Measurements from ENCODE around the gene BTRC.
A peak's percentile ranks its signal among the peaks of the same experiment; 100 is the strongest.
"Not testable (repeated sequence)": the region's sequence is repeated elsewhere in the genome, so short reads cannot be mapped to it uniquely, and the experiment has no call there.

BTRC gene

DNA sequence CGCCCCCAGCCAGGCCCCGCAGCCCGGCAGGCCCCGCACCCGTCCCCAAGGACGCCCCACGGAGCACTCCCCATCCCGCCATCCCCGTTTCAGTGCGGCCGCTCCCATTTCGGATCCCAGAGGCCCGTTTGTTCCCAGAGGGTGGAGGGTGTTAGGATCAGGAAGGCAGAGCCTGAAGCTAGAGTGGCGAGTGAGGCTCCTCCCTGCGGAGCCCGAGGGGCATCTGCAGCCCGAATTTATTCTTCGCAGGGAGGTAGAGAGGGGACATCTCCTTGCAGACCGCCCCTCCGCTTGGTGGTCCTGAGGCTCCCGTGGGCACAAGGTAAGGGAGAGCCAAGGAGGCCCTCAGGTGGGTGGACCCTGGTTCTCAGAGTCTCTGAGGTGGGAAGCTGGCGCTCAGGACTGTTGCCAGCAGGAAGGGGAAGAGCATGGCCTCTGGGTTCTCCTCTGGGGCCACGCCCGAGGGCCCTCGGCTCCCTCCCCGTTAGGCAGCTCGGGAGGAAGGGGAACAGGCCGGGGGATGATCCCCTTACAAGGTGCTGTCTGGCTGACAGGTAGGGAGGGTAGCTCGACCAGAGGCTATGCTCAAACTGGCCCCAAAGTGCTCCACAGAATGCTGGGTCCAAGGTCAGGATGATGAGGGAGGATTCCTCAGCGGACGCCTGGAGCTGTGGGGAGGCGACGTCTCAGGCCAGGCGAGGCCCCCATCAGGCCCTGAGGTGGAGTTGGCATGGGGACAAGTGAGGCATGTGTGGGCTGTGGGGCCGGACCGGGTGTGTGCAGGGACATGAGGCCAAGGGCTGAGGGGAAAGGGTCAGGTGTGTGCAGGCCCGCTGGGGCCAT is 216.7 kb downstream of the BTRC start:
- no peak for DNase-seq

DNA sequence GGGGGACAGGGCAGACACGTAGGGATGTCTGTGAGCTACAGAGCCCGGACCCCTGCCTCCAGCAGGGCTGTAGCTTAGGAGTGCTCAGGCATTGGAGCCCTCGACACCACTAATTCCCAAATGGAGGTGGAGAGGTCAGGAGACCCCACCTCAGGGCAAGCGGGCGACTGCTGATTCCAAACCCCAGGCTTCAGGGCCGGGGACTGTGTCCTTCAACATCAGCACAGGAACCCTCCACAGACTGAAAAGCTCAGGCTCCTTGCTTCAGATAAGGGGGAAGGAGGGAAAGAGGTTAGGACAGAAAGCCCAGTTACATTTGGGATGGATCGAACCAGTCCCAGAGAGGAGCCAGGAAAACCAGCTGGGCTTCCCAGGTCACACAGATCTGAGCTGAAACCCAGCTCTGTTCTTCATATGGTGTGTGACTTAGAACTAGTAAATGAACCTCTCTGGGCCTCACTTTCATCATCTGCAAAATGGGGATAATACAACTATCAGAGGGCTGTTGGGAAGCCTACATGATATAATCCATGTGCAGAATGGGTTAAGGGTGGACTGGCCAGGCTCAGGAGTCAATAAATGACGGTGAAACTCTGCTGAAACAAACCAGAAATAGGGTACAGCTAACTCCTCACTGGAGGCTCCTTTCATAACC is 217.4 kb downstream of the BTRC start:
- no peak for DNase-seq

DNA sequence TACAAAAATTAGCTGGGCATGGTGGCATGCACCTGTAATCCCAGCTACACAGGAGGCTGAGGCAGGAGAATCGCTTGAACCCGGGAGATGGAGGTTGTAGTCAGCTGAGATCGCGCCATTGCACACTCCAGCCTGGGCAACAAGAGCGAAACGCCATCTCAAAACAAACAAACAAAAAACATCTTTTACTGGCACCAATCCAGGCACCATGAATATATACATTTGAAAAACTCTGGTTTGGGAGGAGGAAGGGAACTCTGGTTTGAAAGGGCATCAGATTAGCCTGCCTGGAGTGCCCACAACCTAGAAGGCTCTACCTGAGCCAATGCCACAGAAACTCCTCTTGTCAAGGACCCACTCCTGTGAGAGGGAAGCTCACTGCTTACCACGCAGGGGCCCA is 218.2 kb downstream of the BTRC start:
- DNase-seq: no peak

DNA sequence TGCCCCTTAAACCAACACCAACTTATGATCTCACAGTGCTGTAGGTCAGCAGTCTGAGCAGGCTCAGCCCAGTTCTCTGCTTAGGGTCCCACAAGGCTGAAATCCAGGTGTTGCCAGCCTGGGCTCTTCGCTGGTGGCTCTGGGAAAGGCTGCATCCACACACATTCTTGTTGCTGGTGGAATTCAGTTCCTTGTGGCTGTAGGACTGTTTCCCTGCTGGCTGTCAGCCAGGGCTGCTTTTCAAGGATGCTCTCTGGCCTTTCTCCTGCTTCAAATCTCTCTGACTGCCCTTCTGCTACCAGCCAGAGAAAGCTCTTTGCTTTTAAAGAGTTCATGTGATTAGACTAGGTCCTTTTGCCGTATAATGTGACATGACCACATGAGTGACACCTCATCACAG is 218.8 kb downstream of the BTRC start:
- DNase-seq: no peak

DNA sequence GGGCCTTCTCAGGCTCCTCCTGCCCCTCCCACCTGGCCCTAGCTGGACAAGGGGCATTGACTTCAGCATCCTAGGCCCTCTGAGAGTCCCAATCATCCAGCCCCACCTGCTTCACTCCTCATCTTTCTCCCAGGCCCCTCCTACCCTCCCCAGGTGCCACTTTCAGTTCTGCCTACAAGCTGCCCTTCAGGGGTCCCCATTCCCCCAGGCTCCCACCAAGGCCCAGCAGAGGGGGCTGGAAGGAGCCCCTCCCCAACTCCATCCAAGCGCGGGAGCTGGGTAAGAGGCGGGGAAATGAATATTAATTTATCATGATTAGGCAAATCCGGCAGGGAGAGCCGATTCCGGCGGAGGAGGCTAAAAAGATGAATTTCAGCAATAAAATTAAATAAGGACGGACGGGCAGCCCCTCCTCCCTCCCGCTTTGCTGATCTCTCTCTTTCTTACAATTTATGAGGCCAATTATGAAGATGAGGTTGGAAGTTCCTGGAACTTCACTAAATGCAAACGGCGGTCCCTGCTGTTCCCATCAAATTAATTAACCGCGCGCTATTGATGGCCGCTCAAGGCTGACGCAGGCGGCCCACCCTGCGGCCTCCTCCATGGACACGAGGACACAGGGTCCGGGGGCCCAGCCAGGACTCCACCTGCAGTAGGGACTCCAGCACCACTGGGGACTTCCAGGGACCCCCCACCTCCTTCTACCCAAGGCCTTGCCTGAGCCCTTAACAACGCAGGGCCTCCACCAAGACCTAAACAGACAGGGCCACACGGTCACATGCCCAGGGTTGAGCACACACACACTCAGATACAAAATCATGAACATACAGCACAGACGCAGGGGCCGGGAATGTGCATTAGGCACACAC is 220.2 kb downstream of the BTRC start:
- no peak for DNase-seq

DNA sequence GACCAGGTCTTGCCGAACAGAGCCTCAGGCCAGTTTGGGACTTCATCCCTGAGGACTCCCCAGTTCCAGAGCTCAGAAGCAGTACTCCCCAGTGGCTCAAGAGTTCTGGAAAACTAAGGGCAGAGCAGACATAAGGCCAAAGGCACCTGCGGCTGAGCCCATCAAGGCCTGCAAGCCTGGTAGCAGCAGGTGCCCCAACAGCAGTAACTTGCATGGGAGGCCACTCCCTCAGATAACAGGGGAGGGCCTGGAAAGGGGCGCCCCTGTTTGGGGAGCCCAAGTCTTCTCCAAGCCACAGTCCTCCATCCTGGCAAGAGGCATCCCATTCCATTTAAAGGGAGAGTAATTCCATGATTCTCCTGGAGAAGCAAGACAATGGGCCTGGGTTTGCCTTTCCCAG is 221.1 kb downstream of the BTRC start:
- no peak for DNase-seq

DNA sequence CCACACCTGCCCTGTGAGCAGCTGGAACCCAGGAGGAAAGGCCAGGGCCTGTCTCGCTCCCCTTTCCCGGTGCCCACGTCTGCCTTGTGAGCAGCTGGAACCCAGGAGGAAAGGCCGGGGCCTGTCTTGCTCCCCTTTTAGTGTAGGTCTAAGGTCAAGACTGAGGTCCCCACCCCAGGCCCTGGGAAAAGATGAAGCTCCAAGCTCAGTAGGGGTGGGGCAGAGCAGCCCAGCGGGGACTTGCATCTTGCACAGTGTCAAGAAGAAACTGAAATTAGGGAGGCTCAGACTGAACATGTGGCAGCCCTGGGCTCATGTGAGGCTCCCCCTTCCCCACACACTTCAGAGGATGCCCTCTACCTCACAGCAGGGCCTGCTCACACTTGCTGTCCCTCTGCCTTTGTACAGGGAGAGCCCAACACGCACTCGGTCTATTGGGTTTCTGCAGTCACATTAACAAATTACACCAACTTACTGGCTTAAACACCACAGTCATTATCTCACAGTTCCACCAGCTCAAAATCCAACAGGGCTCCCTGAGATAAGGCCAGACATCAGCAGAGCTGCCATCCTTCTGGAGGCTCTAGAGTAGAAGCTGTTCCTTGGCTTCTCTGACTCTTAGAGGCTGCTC is 221.7 kb downstream of the BTRC start:
- no peak for DNase-seq

DNA sequence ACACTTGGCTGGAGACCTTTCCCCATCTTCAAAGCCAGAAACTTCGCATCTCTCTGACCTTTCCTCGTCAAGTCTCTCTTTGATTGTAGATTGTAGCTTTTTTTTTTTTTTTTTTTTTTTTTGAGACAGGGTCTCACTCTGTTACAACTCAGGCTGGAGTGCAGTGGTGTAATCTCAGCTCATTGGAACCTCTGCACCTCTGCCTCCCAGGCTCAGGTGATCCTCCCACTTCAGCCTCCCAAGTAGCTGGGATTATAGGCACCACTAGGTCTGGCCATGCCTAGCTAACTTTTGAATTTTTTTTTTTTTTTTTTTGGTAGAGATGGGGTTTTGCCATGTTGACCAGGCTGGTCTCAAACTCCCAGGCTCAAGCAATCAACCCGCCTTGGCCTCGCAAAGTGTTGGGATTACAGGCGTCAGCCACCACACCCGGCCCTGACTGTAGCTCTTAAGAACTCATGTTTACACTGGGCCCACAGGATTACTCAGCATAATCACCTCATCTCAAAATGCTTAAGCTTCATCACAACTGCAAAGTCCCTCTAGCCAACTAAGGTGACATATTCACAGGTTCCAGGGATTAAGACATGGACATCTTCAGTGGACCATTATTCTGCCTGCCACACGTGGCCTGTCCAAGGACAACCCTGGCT is 222.4 kb downstream of the BTRC start:
- no peak for DNase-seq

DNA sequence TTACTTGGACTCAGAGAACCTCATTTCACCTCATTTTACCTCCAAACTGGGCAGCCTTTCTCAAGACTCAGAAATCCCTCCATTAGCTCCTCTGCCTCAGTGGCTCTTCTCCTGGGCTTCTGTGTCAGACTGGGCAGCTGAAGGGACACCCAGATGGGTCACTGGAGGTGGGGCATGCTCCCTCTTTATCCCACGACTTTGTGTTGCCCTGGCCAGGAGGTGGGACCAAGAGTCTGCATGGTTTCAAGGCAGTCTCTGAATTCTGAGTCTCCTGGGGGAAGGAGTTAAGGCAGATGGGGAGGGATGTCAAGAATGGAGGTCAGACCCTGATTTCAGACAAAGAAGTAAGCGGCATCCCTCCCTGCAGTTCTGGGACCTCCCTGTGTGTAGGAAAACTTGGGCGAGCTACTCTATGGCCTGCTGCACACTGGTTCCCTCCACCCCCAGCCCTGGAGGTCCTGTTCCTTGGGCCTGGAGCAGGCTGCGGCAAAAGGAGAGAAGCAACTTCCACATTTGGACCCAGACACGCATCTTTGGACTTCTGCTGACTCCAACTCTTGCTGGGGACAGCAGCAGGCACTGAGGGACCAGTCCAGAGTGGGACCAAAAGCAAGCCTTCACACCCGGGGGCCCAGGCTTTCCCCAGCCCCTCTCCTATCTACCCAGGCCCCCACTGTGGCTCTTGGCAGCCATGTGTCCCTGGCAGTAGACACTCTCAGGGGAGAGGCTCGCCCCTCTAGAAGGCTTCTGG is 223.3 kb downstream of the BTRC start:
- DNase-seq: no peak

DNA sequence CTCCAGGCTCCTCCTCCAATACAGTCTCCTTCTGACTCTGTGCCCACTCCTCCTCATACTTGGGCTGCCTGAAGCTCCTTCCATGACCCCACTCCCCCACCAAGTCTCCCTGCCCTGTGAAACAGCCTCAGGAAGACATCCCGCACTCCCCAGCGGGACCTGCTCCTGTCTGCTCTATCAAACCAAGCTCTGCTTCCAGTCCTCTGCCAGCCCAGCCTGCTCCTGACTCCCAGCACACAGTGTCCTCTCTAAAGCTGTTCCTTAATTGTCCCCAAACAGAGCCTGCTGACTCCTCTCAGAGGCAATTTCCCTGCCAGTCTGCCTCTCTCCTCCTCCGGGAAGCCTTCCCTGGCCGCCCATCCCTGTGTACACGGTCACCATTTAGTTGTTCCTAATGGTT is 224.2 kb downstream of the BTRC start:
- DNase-seq: no peak

DNA sequence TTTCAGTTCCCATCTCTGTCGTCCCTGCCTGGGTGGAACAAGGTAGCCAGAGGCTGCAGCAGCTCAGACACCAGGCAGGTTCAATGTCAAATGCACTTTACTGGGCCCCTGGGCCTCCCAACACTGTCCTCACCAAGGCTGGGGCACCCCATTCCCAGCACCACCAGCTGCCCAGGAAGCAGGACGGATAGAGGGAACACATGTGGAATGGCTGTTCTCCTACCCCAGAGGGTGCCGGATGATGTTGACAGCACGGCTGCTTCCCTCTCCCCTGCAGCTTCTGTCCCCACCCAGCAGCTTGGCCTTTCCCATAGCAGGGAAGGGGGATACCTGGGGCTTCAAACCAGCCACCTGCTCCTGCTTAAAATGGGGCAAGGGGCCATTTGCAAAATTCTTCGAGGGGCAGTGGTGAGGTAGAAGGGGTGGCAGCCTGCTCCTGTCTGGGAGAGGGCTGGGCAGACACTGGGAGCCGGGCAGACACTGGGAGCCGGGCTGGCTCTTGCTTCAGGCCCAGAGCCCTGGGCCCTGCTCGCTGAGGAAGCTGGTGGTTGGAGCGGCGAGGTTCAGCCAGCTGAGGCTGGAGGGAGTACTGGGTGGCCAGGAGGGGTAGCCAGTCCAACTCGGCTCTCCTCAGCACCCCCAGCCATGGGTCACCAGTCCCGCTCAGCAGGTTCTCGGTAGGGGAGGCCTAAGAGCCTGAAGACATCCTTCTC is 225.0 kb downstream of the BTRC start:
- no peak for DNase-seq

DNA sequence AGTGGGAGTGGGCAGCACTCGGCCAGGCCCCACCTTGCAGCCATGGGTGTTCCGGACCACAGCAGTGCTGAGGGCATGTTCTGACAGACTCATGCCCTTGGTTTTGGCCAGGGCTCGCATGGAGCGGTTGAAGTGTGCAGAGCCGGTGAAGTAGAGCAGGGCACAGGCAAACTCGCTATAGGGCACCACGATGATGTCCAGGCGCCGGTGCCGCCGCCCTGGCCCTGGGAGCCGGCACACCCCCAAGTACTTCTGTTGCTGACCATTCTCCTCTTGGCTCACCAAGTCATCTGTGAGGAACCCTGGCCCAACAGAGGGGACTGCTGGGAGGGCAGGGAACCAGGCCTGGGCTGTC is 225.5 kb downstream of the BTRC start:
- no peak for DNase-seq

DNA sequence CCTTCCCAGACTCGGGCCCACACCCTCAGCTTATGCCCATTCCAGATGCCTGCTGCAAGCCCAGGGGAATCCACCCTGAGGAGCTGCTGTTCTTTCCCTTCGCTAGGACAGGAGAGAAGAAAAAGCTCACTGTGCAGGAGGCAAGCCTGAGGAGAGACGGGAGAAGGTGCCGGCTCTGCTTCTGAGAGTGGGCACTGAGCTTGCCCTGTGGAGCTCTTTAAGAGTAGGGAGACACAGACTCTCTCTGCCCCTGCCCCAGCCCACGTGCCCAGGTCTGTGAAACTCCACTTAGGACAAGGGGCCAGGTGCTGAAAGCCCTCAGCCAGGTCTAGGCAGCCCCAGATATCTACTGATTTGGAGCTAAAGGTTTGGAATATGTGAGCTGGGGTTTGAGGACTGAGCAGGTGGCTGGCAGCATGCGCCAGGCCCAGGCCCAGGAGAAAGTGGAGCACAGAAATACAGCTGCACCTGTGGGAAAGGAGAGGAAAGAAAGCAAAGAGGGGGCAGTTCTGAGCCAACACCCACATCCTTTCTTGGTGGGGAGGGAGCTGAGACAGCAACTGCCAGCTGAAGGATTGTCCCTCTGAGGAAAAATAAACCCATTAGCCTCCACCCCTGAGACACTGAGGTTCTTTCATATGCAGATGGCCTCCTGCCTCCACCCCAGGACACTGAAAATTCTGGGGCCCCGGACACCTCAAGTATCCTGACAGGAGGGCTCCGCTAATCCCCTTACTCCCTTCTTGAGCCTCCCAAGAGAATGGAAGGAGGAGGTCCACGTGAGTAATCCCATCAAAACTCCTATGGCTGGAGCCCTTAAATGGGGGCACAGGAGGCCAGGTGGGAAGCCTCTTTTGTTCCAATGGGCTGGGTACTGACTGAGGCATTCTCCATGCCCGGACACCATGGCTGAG is 226.8 kb downstream of the BTRC start:
- DNase-seq: no peak

DNA sequence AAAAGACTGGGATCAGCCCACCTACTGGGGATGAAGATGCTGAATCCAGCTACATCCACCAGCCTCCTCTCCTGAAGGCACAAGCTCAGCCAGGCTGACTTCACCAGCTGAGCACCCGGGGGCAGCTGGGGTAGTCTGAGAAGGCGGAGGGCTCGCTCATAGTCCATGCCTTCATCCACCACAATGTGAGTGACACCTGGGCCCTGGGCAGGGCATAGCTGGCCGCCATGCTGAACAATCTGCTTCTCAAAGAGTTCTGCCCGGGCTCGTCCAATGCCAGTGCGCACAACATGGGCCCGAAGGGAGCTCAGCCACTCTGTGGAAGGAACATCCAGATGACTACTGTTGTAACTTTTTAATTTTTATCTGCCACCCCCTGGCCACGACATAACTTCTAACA is 231.9 kb downstream of the BTRC start:
- DNase-seq: no peak

DNA sequence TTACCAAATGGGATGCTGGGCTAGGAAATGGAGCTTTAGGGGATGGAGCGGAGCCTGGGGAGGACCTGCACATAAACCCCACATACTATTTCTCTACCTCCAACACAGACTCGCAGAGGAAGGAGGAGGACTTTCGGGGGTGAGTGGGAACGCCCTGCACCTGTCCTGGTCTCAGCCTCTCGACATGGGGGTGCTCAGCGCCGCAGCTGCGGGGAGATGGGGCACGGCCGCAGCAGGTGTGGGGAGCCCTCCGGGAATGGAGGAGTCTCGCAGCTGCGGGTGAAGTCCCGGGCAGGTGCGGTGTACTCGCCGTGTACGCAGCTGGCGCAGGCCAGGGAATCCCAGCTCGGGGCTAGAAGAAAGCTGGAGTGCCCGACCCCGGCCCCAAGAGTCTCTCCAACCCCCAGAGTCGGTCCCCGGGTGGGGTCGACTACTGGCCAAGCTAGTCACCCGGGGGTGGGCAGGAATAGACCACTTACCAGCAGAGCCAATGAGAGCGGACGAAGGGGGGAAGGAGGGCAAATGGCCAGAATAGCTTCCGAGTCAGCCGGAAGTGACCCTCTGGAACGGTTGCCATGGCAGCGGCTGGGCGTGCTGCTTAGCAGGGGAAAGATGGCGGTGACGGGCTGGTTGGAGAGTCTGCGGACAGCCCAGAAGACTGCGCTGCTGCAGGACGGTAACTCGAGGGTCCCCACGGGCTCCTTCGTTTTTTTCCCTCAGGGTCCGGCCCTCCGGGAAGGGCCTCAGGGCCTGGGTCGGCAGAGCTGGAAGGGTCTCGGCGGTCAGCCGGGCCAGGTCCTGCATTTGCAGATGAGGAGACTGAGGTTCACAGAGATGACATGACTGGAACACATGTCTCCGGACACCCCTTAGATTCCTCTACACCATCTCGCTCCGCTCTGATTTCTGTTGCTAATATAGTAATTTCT is 234.0 kb downstream of the BTRC start, which contains the start of the genes DPCD and POLL:
DPCD (plus strand) TSS at position 597 of the 929 bp plus-strand sequence; CDS start at position 613, 16 bp downstream.
POLL (minus strand) TSS at position 533 of the 929 bp plus-strand sequence. CDS start 897 bp downstream, outside the sequence.
- peak; percentile 79 for DNase-seq

DNA sequence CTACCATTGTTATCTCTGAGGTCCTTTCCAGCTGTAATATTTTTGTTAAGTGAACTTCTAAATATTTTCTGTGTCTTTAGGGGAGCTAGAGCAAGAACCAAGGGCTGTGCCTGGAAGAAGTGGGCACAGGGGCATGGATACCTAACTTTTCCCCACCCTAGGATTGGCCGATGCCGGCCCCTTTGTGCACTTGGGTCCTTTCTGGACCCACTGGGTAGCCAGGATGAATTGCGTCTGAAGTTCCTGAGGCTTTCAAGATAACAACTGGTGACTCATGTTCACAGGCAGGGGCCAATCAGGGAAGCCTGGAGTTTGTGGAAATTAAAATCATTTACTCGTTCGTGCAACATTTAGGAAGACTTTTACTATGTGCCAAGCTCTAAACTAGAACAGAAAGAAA is 234.9 kb downstream of the BTRC start:
- DNase-seq: no peak

DNA sequence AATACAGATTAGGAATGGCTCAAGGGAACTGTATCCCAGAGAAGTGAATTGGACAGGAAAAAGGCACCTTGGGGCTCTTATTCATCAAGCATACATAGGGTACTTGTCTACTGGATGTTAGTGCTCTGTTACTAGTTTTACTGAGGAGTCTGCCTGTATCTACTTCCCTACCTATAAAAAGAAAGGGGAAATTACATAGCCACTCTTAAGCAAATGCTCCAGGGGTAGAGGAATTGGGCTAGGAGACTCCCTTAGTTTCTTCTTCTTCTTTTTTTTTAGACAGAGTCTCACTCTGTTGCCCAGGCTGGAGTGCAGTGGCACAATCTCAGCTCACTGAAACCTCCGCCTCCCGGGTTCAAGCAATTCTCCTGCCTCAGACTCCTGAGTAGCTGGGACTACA is 239.4 kb downstream of the BTRC start:
- not testable (repeated sequence) for DNase-seq

DNA sequence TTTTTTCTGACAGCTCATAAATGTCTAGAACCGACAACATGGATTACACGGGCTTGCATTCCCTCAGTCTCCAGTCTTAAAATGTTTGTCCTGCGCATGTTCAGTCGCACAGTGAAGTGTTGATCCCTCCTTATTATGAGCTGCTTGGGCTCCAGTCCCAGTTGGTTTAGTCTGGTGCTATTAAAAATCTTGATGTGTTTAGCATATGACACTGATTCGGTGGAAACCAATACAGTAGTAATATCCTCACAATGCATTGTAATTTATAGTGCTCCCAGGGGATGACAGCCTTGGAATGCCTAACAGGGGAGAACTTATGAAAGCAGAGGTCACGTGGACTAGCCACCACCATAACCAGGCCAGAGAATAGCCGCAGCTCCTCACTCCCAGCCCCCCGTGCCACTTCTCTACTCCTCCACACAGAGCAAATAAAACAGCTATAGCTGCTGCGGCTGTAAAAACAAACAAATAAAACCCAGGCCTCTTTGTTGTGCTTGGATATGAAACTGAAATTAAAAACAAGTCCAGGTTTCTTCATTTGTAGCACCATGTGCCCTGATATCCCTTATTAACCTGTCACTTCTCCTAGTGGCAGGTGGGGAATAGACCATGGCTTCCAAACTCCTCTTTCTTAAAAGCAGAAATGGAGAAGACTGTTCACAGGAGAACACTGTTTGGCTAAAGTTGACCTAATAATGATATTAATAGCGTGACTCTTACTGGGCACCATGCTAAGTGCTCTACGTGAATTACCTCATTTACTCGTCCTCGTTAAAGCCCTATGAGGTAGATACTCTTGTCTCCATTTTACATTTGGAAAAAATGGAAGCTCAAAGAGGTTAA is 241.8 kb downstream of the BTRC start:
- no peak for DNase-seq
